Hepatocyte (in vitro differentiated cells): ENCODE measurements around the gene ATP6V1G3.

Source experiments
- CTCF ChIP-seq: fragments of 200-600 bp; sonication (generic); IDR thresholded peaks from 2 replicates; pipeline ENCODE4 v1.5.1; 2016; ENCODE audit warnings: antibody characterized with exemption, mild to moderate bottlenecking; ENCODE audit not compliant: poor library complexity
- EZH2 ChIP-seq: fragments of 200-600 bp; sonication (generic); IDR thresholded peaks from 2 replicates; pipeline ENCODE4 v1.6.1; 2016; ENCODE audit warnings: antibody characterized with exemption, mild to moderate bottlenecking, borderline replicate concordance
- EZH2phosphoT487 ChIP-seq: fragments of 200-600 bp; sonication (generic); IDR thresholded peaks from one replicate; pipeline ENCODE4 v1.6.1; 2018; ENCODE audit warnings: antibody characterized with exemption, mild to moderate bottlenecking, low read depth, moderate library complexity; ENCODE audit not compliant: unreplicated experiment, severe bottlenecking

GRCh38 chr1:198584163-198584562, 43.7 kb upstream of the ATP6V1G3 start:
- no peak for TF ChIP-seq CTCF
- no peak for TF ChIP-seq EZH2
- TF ChIP-seq EZH2phosphoT487, result no peak
